Colonic mucosa (tissue), 4 donors: Measurements from ENCODE around the gene WDR45. TPM values are rescaled to one million over a fixed set of nuclear protein-coding genes. Genes with fewer than 3 reads are reported as not detected.

ENCODE experiments used
- DNase-seq: peaks from one replicate; pipeline ENCODE4 v3.0.0-alpha.2; 2020
- H3K27ac ChIP-seq: fragments of 200-600 bp; one replicate; pipeline ENCODE4 v1.8.0; 2021
- H3K27me3 ChIP-seq: fragments of 200-600 bp; one replicate; pipeline ENCODE4 v1.8.0; 2021
- H3K36me3 ChIP-seq: fragments of 200-600 bp; one replicate; pipeline ENCODE4 v1.8.0; 2021
- H3K4me1 ChIP-seq: fragments of 200-600 bp; one replicate; pipeline ENCODE4 v1.8.0; 2021; ENCODE audit warnings: mild to moderate bottlenecking
- H3K4me3 ChIP-seq: fragments of 200-600 bp; one replicate; pipeline ENCODE4 v1.8.0; 2021
- H3K9ac ChIP-seq, 2 donors: one replicate each; pipeline ENCODE4 v1.7.0; 2013; ENCODE audit warnings: control low read depth in 2 of 2, low read depth in 2 of 2, low read length in 2 of 2
- H3K9me3 ChIP-seq: fragments of 200-600 bp; one replicate; pipeline ENCODE4 v1.8.0; 2021
- intact Hi-C: fragments of 100-400 bp; cut with DNase I; formaldehyde crosslinking; loops from one replicate; pipeline ENCODE4 v1.14.1; 2022
- total RNA-seq, 2 donors: library from RNA; stranded (reverse); fragmentation: NEBNext Ultra II Directional in 1 of 2; extraction: Animal tissue kit (Norgen Biotek cat#: 25700) in 1 of 2; gene quantifications; one replicate each; pipeline ENCODE4 v1.2.1, GENCODE V29; 2021
- TF ChIP-seq, protein P1 (sequence below): fragments of 200-600 bp; IDR thresholded peaks from one replicate; pipeline ENCODE4 v1.8.0; 2022; ENCODE audit warnings: antibody characterized with exemption, mild to moderate bottlenecking
- donor health status: healthy.
- donor health status: DM: no; HTN: no; CAD: no.
- donor health status: DM: no; HTN: no; CAD: no.

Gene WDR45
- total RNA-seq, 2 donors from 2014 or later: 40.6 to 46.9 TPM

DNA sequence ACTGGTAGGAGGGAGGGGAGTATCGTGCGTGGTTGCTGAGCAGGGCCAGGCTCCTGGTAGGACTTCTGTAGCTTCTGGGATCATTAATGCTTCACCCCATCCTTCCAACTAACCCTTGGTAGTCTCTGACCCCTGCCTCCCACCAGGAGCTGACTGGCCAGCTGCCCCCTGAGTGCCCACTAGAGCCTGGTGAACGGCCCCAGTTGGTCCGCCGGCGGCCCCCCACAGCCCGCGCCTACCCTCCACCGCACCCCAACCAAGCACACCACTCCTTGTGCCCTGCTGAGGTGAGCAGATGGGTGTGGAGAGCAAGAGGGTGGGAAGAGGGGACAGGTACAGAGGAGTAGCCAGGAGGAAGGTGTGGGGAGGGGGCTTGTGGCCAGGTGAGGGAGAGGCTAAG lies 16.0 kb downstream of the WDR45 start:
- TF ChIP-seq, protein P1, sequence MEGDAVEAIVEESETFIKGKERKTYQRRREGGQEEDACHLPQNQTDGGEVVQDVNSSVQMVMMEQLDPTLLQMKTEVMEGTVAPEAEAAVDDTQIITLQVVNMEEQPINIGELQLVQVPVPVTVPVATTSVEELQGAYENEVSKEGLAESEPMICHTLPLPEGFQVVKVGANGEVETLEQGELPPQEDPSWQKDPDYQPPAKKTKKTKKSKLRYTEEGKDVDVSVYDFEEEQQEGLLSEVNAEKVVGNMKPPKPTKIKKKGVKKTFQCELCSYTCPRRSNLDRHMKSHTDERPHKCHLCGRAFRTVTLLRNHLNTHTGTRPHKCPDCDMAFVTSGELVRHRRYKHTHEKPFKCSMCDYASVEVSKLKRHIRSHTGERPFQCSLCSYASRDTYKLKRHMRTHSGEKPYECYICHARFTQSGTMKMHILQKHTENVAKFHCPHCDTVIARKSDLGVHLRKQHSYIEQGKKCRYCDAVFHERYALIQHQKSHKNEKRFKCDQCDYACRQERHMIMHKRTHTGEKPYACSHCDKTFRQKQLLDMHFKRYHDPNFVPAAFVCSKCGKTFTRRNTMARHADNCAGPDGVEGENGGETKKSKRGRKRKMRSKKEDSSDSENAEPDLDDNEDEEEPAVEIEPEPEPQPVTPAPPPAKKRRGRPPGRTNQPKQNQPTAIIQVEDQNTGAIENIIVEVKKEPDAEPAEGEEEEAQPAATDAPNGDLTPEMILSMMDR: no peak
- Histone ChIP-seq H3K9me3 (no peaks in the 10 kb centered on the region), H3K4me1 (no peaks in the 10 kb centered on the region), H3K27ac (no peak overlapping the region), H3K27me3 (no peaks in the 10 kb centered on the region), H3K9ac (no peak overlapping the region), H3K4me3 (no peak overlapping the region), H3K36me3 (no peaks in the 10 kb centered on the region)
- intact Hi-C loops: no loop called here
- DNase-seq: no peak

DNA sequence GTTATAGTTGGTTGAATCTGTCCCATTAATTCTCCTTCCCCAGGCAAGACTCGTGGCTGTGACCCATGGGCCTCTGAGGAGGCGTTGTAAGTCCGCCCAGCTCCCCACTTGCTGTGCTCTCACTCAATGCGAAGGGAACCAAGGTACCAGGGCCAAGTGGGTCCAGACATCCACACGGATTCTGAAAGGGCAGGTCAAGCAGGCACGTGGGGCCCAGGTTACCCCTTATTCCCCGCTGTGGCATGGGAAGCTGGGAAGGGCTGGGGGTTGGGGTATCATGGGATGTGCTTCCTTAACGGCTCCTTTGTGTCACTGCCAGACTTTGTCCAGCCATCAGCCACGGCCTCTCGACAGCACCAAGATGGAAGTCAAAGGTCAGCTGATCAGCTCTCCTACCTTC lies 17.8 kb downstream of the WDR45 start:
- no peaks in the 10 kb centered on the region for H3K4me1 ChIP-seq
- H3K9me3 ChIP-seq: no peaks in the 10 kb centered on the region
- no peak overlapping the region for H3K4me3 ChIP-seq
- no peak overlapping the region for H3K27ac ChIP-seq
- DNase-seq: no peak
- TF ChIP-seq, protein P1: no peak
- no peak overlapping the region for H3K9ac ChIP-seq
- H3K27me3 ChIP-seq: no peaks in the 10 kb centered on the region
- H3K36me3 ChIP-seq: no peaks in the 10 kb centered on the region
- intact Hi-C loops: no loop called here

DNA sequence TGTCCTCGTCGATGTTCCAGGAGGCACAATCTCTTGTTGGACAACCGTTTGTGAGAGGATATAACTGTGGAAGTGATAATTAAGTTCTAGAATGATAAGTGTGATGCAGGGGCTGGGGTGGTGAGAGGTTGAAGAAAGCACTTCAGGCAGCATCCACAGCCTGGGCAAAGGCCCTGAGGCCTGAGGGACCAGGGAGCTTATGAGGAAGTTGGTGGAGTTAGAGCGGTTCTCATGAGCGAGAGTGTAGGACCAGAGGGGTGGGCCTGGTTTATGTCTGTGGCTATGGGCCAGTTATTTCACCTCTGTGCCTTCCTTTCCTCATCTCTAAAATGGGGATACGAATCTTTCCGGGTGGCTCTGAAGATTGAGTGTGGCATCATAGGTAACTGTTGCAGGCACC lies 18.2 kb downstream of the WDR45 start:
- H3K27me3 ChIP-seq: no peaks in the 10 kb centered on the region
- no peaks in the 10 kb centered on the region for H3K9me3 ChIP-seq
- intact Hi-C loops: no loop called here
- no peaks in the 10 kb centered on the region for H3K36me3 ChIP-seq
- no peak for DNase-seq
- H3K27ac ChIP-seq: no peak overlapping the region
- no peak overlapping the region for H3K9ac ChIP-seq
- H3K4me3 ChIP-seq: no peak overlapping the region
- TF ChIP-seq, protein P1: no peak
- no peaks in the 10 kb centered on the region for H3K4me1 ChIP-seq

DNA sequence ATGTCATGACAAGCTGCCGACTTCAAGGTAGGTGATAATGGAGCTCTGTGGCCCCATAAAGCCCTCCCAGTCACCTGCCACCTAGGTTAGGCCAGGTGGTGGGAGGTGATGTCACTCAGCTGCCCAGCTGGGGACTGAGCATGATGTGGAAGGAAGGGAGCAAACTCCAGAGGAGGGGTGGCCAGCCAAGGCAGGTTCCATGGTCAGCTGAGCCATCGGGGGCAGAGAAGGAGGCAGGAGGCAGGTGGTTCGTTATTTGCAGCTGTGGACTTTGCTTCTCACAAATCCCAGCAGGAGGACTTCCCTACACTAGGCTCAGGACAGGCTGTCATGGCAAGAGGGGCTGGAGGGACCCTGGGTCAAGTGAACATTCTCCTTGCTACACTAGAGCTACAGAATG lies 18.8 kb downstream of the WDR45 start:
- H3K36me3 ChIP-seq: no peaks in the 10 kb centered on the region
- no peak overlapping the region for H3K4me3 ChIP-seq
- no peaks in the 10 kb centered on the region for H3K9me3 ChIP-seq
- H3K27ac ChIP-seq: no peak overlapping the region
- intact Hi-C loops: no loop called here
- no peaks in the 10 kb centered on the region for H3K27me3 ChIP-seq
- no peak for DNase-seq
- TF ChIP-seq, protein P1: no peak
- H3K9ac ChIP-seq: no peak overlapping the region
- no peaks in the 10 kb centered on the region for H3K4me1 ChIP-seq

DNA sequence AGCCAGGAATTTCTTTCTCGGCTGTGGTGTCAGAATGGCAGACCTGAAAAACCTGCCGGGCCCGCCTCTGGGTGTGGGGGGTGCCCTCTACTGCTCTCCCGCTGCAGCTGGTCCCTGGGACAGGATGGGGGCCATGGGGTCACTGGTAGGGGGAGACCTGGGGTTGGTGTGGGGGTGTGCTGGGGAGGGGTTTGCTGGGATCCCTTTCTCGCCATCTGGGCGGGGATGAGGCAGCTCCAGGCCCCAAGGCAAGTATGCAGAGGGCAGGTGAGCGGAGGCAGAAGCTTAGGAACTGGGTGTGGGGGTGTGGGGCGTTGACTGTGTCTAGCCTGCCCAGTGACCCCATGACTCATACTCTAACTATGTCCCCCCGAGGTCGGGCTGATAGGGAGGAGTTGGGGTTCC lies 20.0 kb downstream of the WDR45 start:
- intact Hi-C loops: no loop called here
- H3K27me3 ChIP-seq: no peaks in the 10 kb centered on the region
- peak overlapping the region in 1 of 2 donors; percentile 75 for H3K9ac ChIP-seq
- TF ChIP-seq, protein P1: no peak
- H3K36me3 ChIP-seq: no peaks in the 10 kb centered on the region
- no peaks in the 10 kb centered on the region for H3K4me1 ChIP-seq
- no peaks in the 10 kb centered on the region for H3K9me3 ChIP-seq
- H3K4me3 ChIP-seq: peak overlapping the region; percentile 25
- H3K27ac ChIP-seq: peak overlapping the region; percentile 67
- no peak for DNase-seq

DNA sequence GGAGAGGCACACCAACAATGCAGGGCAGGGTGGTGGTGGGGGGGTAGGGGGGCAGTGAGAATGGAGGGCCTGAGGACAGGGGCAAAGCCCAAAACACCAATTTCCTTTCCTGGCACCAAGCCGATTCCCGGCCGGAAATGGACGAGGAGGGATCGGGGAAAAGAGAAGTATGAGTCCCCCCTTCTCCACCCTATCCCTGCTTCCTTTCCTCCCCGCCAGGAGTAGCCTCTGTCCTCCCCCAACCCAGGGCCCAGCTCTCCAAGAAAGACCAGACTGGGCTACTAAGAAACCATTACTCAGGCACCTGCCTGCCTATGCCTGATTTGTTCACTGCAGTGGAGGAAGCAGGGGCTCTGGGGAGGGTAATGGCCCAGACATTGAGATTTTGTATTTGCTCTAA lies 20.5 kb downstream of the WDR45 start:
- H3K36me3 ChIP-seq: no peaks in the 10 kb centered on the region
- peak overlapping the region; percentile 25 for H3K4me3 ChIP-seq
- peak overlapping the region; percentile 67 for H3K27ac ChIP-seq
- no peaks in the 10 kb centered on the region for H3K4me1 ChIP-seq
- intact Hi-C loops: no loop called here
- peak overlapping the region; percentile 61 to 75 for H3K9ac ChIP-seq
- H3K27me3 ChIP-seq: no peaks in the 10 kb centered on the region
- no peaks in the 10 kb centered on the region for H3K9me3 ChIP-seq
- TF ChIP-seq, protein P1: no peak
- no peak for DNase-seq
